Adrenal gland (tissue), 12 donors: ENCODE data around the gene FLNC. TPM values are rescaled to one million over a fixed set of nuclear protein-coding genes. Genes with fewer than 3 reads are reported as not detected.

Experiments used
- DNase-seq, 7 donors: peaks; one replicate each; pipeline ENCODE4 v3.0.0-alpha.2; 2019 to 2020
- H3K27ac ChIP-seq, 5 donors: fragments of 200-600 bp; sonication (generic) in 4 of 5; 1 replicate in 3 of 5; 2 replicates in 2 of 5; pipeline versions ENCODE4 v1.5.1 to v1.8.0; 2016 to 2020; ENCODE audit warnings: mild to moderate bottlenecking in 1 of 5
- H3K27me3 ChIP-seq: fragments of 200-600 bp; 2 replicates; pipeline ENCODE4 v1.8.0; 2021
- H3K36me3 ChIP-seq, 2 donors: fragments of 200-600 bp; replicated peaks in 1 of 2; 1 replicate in 1 of 2; 2 replicates in 1 of 2; pipeline versions ENCODE4 v1.5.1 to v1.8.0; 2018 to 2022
- H3K4me1 ChIP-seq, 2 donors: fragments of 200-600 bp; replicated peaks in 1 of 2; 1 replicate in 1 of 2; 2 replicates in 1 of 2; pipeline versions ENCODE4 v1.5.1 to v1.8.0; 2018 to 2021
- H3K4me3 ChIP-seq, 4 donors: fragments of 200-600 bp; sonication (generic) in 3 of 4; one replicate each; pipeline ENCODE4 v1.5.1; 2016 to 2018
- H3K9me3 ChIP-seq, 3 donors: fragments of 200-600 bp; sonication (generic) in 1 of 3; replicated peaks in 1 of 3; 1 replicate in 2 of 3; 2 replicates in 1 of 3; pipeline versions ENCODE4 v1.5.1 to v1.8.0; 2016 to 2021
- POLR2A ChIP-seq, 2 donors: fragments of 450-650 bp; IDR thresholded peaks; one replicate each; pipeline ENCODE4 v1.6.1; 2017; ENCODE audit warnings: antibody characterized with exemption in 2 of 2, mild to moderate bottlenecking in 2 of 2, moderate library complexity in 1 of 2
- WGBS, 4 donors: extraction: QIAGEN DNeasy Blood & Tissue Kit in 2 of 4; methylation state at CpG; one replicate each; pipeline versions ENCODE4 v1.1.5 to v1.1.7; 2013 to 2017; 5-methylcytosine and 5-hydroxymethylcytosine counted together
- intact Hi-C, 2 donors: fragments of 100-400 bp; cut with DNase I; formaldehyde crosslinking; loops; one replicate each; pipeline versions ENCODE4 v1.14.1 to v1.15.0; 2022 to 2023
- polyA plus RNA-seq, 3 donors: library from polyadenylated mRNA; stranded (reverse); fragments of 200-250 nt in 2 of 3; fragments of 350-450 nt in 1 of 3; fragmentation: Illumina TruSeq in 1 of 3; extraction: RNeasy Lipid Tissue Mini Kit (QIAGEN cat#74804) in 1 of 3; gene quantifications; one replicate each; pipeline ENCODE4 v1.2.3, GENCODE V29; 2013 to 2014
- total RNA-seq, 9 donors: library from RNA; depleted of rRNA in 4 of 9; stranded (reverse); fragments of >200 nt in 4 of 9; fragments of 120-200 nt in 1 of 9; fragmentation: NEBNext Ultra II Directional in 1 of 9; extraction: Animal tissue kit (Norgen Biotek cat#: 25700) in 1 of 9; gene quantifications; one replicate each; pipeline versions ENCODE4 v1.1.0 to v1.2.4, GENCODE V29; 2013 to 2023
- TF ChIP-seq, protein P1 (sequence below), 6 experiments: fragments of 450-650 bp in 4 of 6; fragments of 200-600 bp in 2 of 6; sonication (generic) in 1 of 6; IDR thresholded peaks; 1 replicate in 5 of 6; 2 replicates in 1 of 6; pipeline versions ENCODE4 v1.5.1 to v1.8.0; 2016 to 2021; ENCODE audit warnings: antibody characterized with exemption in 6 of 6, mild to moderate bottlenecking in 2 of 6, moderate library complexity in 1 of 6
- donor health status: healthy with polysubstance abuse.
- donor health status: Bipolar disorder and iron deficiency.
- donor health status: DM: yes; HTN: yes; CAD: no.
- donor health status: DM: no; HTN: no; CAD: no.
- donor health status: DM: no; HTN: no; CAD: no.
- donor health status: DM: yes; HTN: yes; CAD: no.

FLNC gene
- total and polyA plus RNA-seq, 12 donors: 0.66 to 7.3 (median 2.5) TPM

DNA sequence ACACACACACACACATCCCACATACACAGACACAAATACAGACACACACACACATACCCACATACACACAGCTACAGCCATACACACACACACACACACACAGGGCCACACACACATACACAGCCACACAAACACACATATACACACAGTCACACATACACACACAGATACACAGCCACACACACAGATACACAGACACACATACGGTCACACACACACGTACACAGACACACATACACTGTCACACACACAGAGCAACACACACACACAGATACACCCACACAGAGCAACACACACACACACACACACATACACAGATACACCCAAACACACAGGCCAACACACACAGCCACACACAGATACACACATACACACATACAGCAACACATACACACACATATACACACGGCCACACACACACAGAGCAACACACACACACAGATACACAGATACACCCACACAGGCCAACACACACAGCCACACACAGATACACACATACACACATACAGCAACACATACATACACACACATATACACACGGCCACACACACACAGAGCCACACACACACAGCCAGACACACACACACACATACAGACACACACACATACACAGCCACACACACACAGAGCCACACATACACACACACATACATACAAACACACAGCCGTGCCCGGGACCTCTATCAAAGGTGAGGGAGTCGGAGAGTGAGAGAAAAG, 58.0 kb downstream of the FLNC start:
- 79 to 88% (median 81%) methylated on average over 7 of the region's 7 CpGs for WGBS, 4 donors
- intact Hi-C loops: no loop called here

DNA sequence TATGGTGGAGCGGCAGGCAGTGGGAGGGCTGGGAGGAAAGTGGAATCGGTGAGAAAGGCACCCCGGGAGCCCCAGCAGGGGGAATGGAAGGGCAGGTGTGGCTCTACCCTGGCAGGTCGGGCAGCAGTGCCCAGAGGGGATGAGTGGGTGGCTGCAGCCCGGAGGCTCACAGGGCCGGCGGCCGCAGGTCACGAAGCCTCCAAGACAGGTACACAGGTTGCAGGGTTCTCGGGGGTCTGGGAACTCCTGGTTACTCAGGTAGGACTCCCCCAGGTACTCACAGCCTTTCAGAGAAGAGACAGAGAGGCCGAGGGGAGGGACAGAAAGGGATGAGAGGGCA, 58.5 kb downstream of the FLNC start:
- intact Hi-C loops: no loop called here
- TF ChIP-seq, protein P1, sequence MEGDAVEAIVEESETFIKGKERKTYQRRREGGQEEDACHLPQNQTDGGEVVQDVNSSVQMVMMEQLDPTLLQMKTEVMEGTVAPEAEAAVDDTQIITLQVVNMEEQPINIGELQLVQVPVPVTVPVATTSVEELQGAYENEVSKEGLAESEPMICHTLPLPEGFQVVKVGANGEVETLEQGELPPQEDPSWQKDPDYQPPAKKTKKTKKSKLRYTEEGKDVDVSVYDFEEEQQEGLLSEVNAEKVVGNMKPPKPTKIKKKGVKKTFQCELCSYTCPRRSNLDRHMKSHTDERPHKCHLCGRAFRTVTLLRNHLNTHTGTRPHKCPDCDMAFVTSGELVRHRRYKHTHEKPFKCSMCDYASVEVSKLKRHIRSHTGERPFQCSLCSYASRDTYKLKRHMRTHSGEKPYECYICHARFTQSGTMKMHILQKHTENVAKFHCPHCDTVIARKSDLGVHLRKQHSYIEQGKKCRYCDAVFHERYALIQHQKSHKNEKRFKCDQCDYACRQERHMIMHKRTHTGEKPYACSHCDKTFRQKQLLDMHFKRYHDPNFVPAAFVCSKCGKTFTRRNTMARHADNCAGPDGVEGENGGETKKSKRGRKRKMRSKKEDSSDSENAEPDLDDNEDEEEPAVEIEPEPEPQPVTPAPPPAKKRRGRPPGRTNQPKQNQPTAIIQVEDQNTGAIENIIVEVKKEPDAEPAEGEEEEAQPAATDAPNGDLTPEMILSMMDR (IDR thresholded peaks at IDR 0.05): no peak
- TF ChIP-seq POLR2A (IDR thresholded peaks at IDR 0.05): no peak
- no peak for DNase-seq
- Histone ChIP-seq H3K4me3 (no peak overlapping the region), H3K4me1 (no peaks in the 10 kb centered on the region), H3K27me3 (peaks cover 12% of the 10 kb centered on the region), H3K9me3 (no peaks in the 10 kb centered on the region), H3K27ac (no peak overlapping the region), H3K36me3 (no peaks in the 10 kb centered on the region)
- WGBS, 4 donors: 75 to 83% (median 79%) methylated on average over 7 to 11 of the region's 11 CpGs

More for the DNA sequence above, 58.0 kb downstream of the FLNC start:
- no peaks in the 10 kb centered on the region for H3K9me3 ChIP-seq
- H3K36me3 ChIP-seq: no peaks in the 10 kb centered on the region
- no peak for DNase-seq
- TF ChIP-seq POLR2A (IDR thresholded peaks at IDR 0.05): no peak
- TF ChIP-seq, protein P1 (IDR thresholded peaks at IDR 0.05): no peak
- H3K27me3 ChIP-seq: peaks cover 12% of the 10 kb centered on the region
- no peak overlapping the region for H3K4me3 ChIP-seq
- H3K27ac ChIP-seq: no peak overlapping the region
- H3K4me1 ChIP-seq: no peaks in the 10 kb centered on the region

DNA sequence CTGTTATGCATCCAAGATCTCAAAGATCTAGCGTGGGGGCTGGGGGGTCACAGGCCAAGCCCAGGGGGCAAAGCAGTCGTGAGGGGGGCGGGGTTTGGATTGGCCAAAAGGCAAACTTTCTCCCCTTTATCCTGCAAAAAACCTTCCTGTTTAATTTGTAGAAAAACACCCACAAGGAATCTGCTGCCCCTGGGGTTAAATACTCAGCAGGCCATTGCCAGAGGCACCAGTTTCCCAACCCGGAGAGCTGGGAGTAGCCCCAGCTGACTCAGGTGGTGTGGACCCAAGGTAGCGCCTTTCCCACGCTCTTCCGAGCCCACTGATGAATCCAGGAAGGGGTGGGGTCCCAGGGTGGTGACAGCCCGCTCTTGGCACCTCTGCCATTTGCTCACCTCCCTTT, 58.9 kb downstream of the FLNC start:
- H3K4me3 ChIP-seq: no peak overlapping the region
- H3K9me3 ChIP-seq: no peaks in the 10 kb centered on the region
- TF ChIP-seq, protein P1 (IDR thresholded peaks at IDR 0.05): no peak
- H3K27ac ChIP-seq: no peak overlapping the region
- H3K4me1 ChIP-seq: no peaks in the 10 kb centered on the region
- DNase-seq: no peak
- intact Hi-C loops: no loop called here
- WGBS, 4 donors: 62 to 71% (median 67%) methylated on average over 5 to 8 of the region's 8 CpGs
- H3K27me3 ChIP-seq: peaks cover 12% of the 10 kb centered on the region
- H3K36me3 ChIP-seq: no peaks in the 10 kb centered on the region

DNA sequence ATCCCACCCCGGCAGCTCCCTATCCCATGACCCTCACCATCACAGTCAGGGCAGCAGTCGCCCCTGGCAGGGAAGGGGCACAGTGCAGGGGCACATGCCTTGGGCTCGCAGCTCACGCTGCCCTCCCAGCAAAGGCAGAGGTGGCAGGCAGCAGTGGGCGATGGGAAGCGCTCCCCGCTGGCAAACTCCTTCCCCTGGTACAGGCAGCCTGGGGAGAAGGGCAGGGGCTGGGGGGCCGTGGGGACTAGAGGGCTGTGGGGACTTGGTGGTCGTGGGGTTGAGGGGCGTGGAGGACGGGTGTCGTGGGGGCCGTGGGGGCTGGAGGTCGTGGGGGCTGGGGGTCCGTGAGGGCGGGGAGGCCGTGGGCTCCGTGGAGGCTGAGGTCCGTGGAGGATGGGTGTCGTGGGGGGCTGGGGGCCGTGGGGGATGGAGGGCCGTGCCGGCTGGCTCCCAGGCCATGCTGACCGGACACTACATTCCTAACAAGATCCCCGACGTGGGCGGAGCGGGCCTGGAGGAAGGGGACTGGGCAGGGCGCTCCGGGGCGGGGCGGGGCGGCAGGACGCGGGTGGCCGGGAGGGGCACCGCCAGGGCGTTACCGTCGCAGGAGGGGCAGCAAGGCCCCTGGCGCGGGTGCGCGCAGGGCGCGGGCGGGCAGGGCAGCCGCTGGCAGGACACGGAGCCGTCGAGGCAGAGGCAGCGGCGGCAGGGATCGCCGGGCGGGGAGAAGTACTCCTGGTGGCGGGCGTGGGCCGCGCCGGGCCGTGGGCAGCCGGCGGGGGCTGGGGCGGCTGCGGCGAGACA, 60.3 kb downstream of the FLNC start:
- Histone ChIP-seq H3K4me1 (no peaks in the 10 kb centered on the region), H3K9me3 (no peaks in the 10 kb centered on the region), H3K36me3 (no peaks in the 10 kb centered on the region), H3K27me3 (peaks cover 12% of the 10 kb centered on the region), H3K4me3 (peak overlapping the region in 1 of 4 donors; percentile 45), H3K27ac (no peak overlapping the region)
- DNase-seq: peak in 1 of 7 donors; percentile 33
- intact Hi-C loops: no loop called here
- WGBS, 4 donors: 13 to 69% (median 30%) methylated on average over 2 to 67 of the region's 67 CpGs
- TF ChIP-seq, protein P1 (IDR thresholded peaks at IDR 0.05): no peak
- no peak for TF ChIP-seq POLR2A (IDR thresholded peaks at IDR 0.05)
